ENCODE results near the gene CLCN5.
A peak's percentile ranks its signal among the peaks of the same experiment; 100 is the strongest.

The CLCN5 gene

DNA sequence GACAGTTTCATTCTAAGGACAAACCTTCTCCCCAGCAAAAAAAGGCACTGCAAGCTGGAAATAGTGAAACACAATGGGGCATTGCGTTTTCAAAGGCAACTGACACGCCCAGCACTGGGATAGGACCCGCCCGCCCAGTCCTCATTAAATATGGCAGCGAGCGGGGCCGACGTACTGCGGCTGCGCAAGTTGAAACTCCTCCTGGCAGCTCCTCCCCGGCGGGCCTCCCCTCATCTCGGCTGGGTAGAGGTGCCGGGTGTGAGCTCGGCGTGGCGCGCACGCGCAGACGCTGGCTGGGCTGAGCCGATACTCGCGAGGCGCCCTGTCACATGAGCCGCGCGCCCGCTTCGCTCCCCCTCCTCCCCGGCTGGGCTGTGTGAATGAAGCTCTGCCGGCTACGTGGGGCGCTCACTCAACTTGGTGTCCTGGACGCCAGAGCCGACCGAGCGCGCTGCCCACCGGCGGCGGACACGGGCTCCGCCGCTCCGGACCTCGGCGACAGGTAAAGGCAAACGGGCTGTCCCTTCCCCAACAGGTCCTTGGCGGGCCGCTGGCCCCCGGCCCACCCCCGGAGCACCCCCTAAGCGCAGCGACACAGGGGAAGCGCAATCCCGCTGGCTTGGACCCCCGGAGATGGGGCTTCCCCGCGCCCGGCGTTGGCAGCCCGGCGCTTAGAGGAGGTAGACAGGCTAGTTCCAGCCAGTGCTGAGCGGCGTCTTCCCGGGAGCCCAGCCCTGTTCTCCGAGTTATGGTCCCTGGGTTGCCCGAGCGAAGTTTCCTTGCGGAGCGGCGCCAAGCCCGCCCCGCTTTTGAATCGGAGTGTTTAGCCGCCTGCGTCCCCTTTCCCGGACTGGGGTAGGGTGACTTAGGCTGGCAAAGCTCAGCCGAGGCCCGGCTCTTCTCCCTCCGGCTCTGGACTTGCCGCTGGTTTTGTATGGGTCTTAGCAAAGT is at the start of gene CLCN5:
TSS of gene CLCN5 (plus strand) at position 306 of the 951 bp plus-strand sequence. CDS start 2,703 bp downstream, outside the sequence.
- peak; percentile 68 for DNase-seq

DNA sequence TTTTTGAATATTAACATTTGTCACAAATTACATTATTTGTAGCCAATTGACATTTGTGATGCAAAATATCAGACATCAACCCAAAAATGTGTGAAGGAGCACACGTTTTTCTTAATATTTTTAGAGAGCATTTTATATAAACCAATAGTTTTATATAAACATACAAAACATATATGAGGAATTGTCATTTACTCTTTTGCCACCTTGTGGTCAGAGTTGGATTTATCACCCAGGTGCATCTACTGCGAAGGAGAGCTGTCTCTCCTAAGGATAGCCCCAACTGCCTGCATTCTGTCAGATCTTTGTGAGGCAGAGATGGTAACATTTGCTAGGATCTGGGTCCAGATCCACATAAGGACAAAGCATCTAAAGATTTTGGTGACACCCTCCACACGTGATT is 45.6 kb upstream of the CLCN5 start:
- DNase-seq, result no peak

DNA sequence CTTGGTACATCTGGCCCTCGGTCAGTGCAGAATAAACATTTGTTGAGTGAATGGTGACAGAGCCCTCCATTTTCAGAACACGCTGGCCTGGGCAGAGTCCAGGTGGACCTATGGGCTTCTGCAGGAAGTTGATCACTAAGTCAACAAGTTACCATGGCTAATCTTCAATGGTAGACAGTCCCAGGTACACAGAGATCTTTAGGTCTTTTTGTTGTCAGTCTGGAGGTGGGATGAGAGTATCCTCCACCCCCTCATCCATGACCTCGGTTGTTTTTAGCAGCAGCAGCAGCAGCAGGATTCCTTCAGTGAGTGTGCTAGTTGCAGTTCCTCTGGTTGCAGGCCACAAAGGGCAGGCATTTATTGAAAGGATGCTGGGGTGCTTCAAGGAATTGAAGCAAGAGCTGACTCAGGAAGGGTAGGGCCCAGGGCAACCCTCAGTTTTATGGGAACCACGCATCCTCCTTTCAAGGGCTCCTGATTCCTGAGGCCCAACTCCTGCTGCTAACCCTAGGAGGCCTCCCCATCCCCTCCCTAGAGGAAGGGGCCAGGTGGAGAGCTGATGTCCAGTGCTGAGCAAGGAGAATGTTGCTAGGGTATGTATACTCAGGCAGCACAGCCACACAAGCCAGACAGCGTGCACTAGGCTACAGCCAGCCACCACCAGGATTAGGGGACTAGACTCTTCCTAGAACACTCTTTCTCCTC is 44.8 kb upstream of the CLCN5 start:
- no peak for DNase-seq

DNA sequence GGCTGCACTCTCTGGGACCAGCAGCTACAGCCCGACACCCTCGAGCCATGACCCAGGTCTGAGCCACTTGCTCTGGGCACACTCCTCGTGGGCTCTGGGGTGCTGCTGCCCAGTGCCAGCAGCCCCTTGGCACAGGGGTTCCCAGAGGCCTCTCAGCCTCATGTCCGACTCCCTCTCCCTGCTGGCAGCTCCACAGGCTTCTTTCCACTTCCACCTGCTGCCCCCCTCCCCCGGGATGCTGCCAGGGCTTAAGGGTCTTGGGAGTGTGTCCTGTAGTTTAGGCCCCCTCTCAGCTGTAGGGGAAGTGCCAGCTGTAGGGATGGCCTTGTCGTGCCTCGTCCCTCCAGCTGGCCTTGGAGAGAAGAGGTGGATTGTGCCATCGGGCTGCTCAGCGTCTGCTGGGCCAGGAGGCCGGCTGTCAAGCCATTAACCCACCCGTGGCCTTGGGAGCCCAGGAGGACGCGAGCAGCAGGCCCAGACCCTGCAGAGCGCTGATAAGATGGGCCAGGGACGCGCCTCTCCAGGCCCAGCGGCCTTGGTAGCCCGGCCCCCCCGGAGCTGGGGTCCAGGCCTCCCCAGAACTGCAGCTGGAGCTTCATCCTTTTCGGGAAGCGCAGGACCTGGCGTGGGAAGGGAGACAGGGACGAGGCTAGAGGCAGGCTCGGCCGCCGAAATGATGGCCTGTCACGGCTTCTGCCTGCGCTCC is 44.1 kb upstream of the CLCN5 start:
- no peak for DNase-seq

DNA sequence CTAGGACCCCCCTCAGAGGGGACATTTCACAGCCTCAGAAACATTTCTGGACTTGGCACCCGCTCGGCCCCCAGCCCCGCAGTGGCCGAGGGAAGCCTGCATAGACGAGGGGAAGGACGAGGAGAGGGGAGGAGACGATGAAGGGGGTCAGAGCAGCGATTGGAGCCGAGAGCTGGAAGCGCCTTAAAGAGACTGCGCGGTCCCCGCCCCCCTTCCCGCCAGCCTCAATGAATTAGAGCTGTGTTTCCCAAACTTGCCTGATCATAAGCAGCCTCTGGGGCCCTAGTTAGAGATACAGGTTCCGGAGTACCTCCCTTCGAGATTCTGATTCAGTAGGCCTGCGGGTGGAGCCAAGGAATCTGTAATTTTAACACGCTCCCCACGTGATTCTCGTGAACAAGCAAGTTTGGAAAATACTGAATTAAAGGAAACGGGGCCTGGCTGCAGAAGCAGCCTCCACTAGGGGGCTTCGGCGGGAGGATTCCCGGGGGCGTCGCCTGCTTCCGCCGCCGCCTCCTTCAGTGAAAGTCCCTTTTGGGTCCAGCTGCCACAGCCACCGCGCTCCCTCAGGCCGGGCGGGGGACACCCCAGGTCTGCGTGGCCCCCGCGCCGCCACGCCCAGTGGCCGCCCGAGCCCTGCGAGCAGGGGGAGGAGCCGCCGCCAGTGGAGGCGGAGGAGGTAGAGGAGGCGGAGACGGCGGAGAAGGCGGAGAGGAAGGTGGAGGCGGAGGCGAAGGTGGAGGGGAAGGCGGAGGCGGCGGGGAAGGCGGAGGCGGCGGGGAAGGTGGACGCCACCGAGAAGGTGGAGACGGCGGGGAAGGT is 43.4 kb upstream of the CLCN5 start, which contains the start of gene USP27X:
TSS of gene USP27X (plus strand) at position 651 of the 822 bp plus-strand sequence. CDS start 824 bp downstream, outside the sequence.
- DNase-seq, result peak; percentile 14

DNA sequence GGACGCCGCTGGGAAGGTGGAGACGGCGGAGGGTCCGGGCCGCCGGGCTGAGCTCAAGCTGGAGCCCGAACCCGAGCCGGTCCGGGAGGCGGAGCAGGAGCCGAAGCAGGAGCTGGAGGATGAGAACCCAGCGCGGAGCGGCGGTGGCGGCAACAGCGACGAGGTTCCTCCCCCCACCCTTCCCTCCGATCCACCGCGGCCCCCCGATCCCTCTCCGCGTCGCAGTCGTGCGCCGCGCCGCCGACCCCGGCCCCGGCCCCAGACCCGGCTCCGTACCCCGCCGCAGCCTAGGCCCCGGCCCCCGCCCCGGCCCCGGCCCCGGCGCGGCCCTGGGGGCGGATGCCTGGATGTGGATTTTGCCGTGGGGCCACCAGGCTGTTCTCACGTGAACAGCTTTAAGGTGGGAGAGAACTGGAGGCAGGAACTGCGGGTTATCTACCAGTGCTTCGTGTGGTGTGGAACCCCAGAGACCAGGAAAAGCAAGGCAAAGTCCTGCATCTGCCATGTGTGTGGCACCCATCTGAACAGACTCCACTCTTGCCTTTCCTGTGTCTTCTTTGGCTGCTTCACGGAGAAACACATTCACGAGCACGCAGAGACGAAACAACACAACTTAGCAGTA is 42.6 kb upstream of the CLCN5 start:
- no peak for DNase-seq

DNA sequence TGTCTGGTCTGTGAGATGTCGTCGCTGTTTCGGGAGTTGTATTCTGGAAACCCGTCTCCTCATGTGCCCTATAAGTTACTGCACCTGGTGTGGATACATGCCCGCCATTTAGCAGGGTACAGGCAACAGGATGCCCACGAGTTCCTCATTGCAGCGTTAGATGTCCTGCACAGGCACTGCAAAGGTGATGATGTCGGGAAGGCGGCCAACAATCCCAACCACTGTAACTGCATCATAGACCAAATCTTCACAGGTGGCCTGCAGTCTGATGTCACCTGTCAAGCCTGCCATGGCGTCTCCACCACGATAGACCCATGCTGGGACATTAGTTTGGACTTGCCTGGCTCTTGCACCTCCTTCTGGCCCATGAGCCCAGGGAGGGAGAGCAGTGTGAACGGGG is 41.7 kb upstream of the CLCN5 start:
- no peak for DNase-seq

DNA sequence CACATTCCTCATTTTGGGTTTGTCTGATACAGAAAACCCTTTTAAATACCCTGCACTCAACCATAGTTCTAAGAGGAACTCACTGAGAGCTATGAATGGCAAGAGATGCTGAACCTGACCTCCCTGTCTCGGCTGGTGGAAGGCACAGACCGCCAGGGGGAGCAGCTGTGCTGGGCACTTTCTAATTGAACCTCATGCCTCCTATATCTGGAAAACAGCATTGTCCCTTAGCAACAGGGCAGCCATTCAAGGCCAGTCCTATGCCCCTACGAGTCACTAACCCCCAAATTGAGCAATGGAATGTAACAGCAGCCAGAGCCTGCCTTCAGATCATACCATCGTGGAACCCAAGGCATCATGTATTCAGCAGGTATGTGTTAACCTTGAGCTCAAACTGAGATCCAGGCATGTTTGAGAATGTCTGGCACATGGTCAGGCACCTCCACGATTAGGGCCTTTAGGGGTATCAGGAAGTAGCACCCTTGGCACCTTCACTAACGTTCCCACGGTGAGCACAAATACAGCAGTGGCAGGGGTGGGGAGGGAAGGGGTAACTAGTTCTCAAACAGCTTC is 38.0 kb upstream of the CLCN5 start:
- no peak for DNase-seq

DNA sequence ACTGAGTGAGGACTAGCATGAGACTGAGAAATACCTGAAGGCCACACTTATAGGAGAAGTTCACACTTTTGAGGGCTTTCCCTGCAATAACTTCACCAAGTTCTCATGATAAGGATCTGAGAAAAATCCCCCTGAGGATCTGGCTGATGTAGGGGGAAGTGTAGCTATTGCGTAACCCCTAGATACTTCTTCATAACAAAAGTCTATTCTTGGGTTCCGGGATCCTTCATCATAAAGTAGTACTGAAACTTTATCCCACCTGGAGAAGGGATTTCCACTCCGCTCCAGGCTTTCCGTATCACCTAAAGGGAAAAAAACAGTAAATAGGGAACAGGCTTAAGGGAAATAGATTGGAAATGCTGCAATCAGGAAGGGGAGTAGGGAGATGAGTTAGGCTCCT is 29.9 kb upstream of the CLCN5 start:
- DNase-seq, result no peak

DNA sequence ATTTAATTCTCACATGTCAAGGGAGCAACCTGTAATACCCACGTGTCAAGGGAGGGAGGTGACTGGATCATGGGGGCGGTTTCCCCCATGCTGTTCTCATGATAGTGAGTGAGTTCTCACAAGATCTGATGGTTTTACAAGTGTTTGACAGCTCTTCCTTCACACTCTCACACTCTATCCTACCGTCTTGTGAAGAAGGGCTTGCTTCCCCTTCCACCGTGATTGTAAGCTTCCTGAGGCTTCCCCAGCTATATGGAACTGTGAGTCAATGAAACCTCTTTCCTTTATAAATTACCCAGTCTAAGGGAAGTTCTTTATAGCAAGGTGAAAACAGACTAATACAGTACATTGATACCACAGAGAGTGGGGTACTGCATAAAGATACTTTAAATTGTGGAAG is 25.4 kb upstream of the CLCN5 start:
- DNase-seq, result no peak

DNA sequence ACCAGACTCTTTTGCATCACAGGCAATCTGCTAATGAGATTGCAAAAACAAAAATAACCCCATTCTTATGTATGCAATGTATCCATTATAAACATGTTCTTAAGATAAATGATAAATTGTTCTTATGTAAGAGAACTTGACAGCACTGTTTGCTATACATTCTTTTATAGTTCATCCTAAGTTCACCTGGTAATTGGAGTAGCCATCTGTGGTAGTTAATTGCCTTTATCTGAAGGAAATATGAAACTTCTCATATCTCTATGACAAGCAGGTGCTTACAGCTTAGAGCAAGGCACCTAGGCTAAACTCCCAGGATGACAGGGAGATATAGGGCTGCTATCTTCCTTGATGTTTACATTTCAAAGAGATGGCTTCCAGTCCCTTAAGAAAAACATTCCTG is 21.3 kb upstream of the CLCN5 start:
- peak; percentile 55 for DNase-seq

DNA sequence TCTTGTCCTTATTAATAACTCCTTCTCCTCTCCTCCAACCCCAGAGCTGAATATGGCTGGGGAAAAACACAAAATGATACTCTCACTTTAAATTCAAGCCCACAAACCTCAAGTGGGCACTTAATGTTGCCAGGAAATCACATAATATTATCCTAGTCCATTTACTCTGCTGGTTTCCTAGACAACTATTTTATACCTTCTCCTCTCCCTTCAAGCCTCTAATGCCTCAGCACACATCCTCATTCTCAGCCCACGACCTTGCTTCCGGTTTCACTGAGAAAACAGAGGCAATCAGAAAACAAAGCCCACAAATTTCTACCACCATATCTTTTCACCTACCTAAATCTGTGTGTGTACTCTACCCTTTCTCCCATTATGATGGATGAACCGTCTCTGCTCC is 12.1 kb upstream of the CLCN5 start:
- peak; percentile 76 for DNase-seq

DNA sequence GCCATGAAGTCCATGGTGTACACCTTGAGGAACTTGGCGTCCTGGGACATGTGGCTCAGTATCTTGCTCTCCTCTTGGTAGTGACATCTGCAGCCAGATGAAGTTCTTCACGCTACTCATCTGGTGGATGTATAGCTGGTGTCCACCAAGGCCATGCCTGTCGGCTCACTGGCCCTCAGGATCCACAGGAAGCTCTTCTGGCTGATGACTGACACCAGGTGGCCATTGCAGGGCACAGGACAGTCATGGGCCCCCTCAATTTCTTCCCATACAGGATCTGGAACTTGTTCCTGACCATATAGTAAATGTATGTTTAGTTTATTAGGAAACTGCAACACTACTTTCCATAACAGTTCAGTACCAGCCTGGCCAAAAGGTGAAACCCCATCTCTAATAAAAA is 10.3 kb upstream of the CLCN5 start:
- DNase-seq, result no peak

DNA sequence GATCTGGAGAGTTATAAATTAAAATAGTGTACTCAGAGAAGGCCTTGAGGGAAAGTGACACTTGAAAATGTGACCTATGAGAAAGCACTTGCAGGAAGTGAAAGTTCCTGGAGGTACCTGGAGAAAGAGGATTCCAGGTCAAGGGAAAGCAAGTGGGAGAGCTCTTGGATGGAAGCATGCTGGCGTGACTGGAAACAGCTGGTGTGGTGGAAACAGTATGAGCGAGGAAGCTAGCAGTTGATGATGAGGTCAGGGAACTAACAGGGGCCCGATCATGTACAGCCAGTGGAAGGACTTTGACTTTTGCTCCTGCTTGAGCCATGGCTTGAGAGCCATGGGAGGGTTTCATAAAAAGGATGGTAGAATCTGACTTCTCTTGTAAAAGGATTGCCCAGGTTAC is 9.5 kb upstream of the CLCN5 start:
- no peak for DNase-seq

DNA sequence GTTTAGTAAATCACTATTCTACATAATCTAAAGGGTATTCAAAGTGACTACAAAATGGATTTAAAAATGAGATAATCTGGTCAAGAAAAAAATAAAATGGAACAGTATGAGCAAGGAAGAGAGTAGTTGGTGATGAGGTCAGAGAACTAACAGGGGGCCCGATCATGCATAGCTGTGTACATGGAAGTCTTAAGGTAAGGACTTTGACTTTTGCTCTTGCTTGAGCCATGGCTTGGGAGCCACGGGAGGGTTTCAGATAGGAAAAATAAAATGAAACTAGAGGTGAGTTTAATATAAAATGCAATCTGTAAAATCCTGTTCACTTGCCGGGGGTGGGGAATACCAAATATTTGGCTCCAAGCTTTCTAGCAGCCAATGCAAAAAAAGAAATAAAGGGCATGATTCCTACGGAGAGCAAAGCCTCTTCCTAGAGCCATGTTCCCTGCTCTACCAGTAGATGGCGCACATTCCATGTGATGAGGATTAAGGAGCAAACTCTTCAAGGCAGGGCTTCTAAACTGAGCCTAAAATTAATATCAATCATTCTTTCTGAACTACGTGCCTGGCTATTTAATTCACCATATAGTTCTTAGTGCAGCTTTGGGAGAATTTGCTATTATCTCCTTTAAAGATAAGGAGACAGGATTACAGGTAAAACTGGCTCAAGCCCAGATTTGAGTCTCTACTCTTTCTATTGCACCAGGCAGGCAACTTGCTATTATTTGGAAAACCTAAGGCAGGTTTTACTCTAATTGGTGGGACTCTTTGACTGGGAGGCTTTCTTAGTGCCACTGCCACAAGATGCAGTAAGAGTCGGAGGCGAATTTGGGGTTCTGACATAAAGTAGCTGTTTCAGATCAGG is 6.8 kb upstream of the CLCN5 start:
- peak; percentile 4 for DNase-seq

DNA sequence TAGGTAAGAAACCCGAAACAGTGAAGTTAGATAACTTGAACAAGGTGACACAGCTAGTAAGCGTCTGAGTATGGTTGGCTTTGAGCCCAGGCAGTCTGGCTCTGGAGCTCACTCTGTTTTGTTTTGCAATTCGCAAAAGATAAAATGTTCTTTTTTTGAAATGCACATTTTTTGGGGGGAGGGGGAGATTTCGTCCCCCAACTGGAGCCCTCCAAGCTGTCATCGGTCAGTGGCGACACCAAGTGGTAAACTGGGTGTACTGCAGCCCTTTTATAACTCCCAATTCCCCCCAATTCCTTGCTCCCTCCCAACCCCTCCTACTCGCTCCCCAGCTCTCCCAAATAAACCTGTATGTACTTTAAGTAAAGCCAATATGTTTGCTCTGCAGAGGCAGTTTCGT is 2.8 kb upstream of the CLCN5 start:
- no peak for DNase-seq

DNA sequence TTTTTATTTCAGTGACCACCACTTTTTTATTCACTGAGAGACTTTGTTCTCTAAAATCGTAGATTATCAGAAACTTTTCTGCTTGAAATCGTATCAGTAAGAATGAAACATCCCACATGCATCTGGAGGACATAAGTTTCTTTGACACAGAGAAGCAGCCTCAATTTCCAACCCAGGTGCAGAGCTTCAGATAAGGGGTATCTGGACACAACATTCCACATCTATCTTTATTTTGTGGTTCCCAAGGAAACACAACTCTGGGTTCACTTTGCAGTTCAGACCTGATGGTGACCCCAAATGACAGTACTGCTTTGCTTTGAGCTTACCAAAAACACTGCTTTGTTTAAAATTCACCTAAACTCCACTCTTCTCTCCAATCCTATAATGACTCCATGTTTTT is 1.3 kb upstream of the CLCN5 start:
- DNase-seq, result no peak

DNA sequence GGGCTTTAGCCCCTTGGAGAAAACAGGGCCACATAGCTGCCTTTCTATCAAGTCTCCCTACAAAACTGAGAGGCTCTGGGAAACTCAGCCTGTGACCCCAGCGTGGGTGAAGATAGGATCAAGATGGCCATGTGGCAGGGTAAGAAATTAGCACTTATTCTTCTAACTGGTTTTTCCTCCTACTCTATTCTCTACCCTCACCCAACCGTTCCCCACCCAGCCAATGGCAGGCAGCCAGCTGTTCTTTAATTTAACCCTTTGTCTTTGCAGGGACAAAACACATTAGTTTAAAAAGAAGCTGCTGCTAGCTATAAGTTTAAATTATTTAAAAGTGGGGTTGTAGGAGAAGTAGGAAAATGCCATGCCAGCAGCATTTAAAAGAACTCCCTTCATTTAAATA is 2.8 kb downstream of the CLCN5 start:
- DNase-seq, result no peak

DNA sequence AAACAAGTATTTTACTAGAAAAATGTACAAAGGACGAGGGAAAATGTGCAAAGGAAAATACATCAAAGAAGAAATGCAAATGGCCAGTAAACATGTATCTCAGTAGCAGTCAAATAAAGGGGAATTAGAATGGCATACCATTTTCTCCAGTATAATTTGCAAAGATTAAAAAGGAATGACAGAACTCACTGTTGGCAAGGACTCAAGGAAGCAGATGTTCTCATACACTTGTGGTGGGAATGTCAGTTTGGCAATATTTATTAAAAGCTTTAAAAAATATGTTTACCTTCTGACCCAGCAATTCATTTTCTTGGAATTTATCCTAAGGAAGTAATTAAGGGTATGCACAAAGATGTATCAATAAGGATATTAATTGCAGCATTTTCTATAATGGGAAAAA is 7.6 kb downstream of the CLCN5 start:
- no peak for DNase-seq

DNA sequence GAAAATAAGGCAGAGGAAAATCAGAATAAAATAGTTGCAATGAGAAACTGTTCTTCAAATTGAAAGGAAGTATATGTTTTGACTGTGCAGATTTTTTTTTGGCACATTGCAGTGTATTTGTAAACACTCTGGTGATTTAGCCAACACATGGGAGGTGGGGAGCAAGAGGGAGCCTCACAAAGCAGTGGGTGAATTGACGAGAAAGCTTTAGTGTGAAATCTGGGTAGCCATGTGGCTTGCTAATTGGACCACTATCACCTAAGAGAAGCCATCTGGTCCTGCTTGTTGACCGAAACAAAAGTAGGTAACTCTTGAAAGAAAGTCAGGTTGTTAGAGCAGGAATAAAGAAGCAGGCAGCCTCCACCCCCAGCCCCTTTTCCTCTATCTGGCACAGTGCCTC is 10.4 kb downstream of the CLCN5 start:
- no peak for DNase-seq

DNA sequence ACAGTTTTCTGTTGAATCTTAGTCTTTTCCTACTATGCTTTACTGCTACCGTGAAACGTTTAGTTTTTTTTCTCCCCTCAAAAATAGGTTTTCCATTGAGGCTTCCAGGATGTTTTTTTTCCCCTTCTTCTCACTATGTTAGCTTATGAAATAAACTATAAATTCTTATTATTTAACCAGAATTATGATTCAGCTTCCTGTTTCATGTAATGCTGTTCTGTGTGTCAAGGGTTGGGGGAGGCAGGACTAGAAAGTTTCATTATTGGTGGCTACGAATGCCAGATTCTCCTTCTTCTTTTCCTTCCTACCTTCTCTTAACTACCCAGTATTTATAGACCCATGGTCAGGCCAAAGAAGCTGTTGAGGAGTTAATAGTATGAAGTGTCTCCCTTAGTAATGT is 11.8 kb downstream of the CLCN5 start:
- DNase-seq, result no peak

Measured in NCI-H1436 treated with DMSO at 0.1 percent for 48 hours (cell line).